GM23338 (cell line): Measurements from ENCODE around the gene LOC101059915.

Experiments used
- ATAC-seq: fragments of 200-7000 bp; cut with Tn5 transposase; 3 replicates; pipeline ENCODE4 v1.9.1; 2020
- DNase-seq: peaks from one replicate; pipeline ENCODE4 v3.0.0-alpha.2; 2015; ENCODE audit warnings: low spot score
- H2AFZ ChIP-seq: fragments of 200-600 bp; sonication (generic); 2 replicates; pipeline ENCODE4 v1.8.0; 2016; ENCODE audit warnings: antibody characterized with exemption, mild to moderate bottlenecking, moderate library complexity
- H3F3A ChIP-seq: fragments of 200-600 bp; sonication (generic); replicated peaks from 2 replicates; pipeline ENCODE4 v1.8.0; 2017; ENCODE audit warnings: antibody characterized with exemption, mixed run types, low read depth
- H3K27ac ChIP-seq: fragments of 200-600 bp; sonication (generic); 2 replicates; pipeline ENCODE4 v1.6.1; 2016; ENCODE audit warnings: low read depth
- H3K27me3 ChIP-seq: fragments of 200-600 bp; sonication (generic); 2 replicates; pipeline ENCODE4 v1.8.0; 2016; ENCODE audit warnings: mild to moderate bottlenecking, mixed run types, moderate library complexity; ENCODE audit not compliant: insufficient read depth
- H3K36me3 ChIP-seq: fragments of 200-600 bp; sonication (generic); 2 replicates; pipeline ENCODE4 v1.8.0; 2016; ENCODE audit warnings: mild to moderate bottlenecking; ENCODE audit not compliant: insufficient read depth
- H3K4me1 ChIP-seq: fragments of 200-600 bp; sonication (generic); 2 replicates; pipeline ENCODE4 v1.8.0; 2016; ENCODE audit warnings: mild to moderate bottlenecking, moderate library complexity; ENCODE audit not compliant: insufficient read depth
- H3K4me2 ChIP-seq: fragments of 200-600 bp; sonication (generic); 2 replicates; pipeline ENCODE4 v1.7.1; 2017; ENCODE audit warnings: mixed run types
- H3K4me3 ChIP-seq: fragments of 200-600 bp; sonication (generic); 2 replicates; pipeline ENCODE4 v1.6.1; 2016; ENCODE audit warnings: mixed run types
- H3K79me2 ChIP-seq: fragments of 200-600 bp; sonication (generic); replicated peaks from 2 replicates; pipeline ENCODE4 v1.8.0; 2017; ENCODE audit warnings: mild to moderate bottlenecking; ENCODE audit not compliant: insufficient read depth
- H3K9me2 ChIP-seq: fragments of 200-600 bp; sonication (generic); 2 replicates; pipeline ENCODE4 v1.8.0; 2017; ENCODE audit not compliant: insufficient read depth
- H4K20me1 ChIP-seq: fragments of 200-600 bp; sonication (generic); replicated peaks from 2 replicates; pipeline ENCODE4 v1.8.0; 2017; ENCODE audit warnings: mild to moderate bottlenecking; ENCODE audit not compliant: insufficient read depth
- H3K27ac Mint-ChIP-seq: 2 replicates; pipeline ENCODE4 v1.8.0; 2020; ENCODE audit warnings: inconsistent platforms, mild to moderate bottlenecking, moderate library complexity, mixed read lengths
- H3K27me3 Mint-ChIP-seq: 3 replicates; pipeline ENCODE4 v1.8.0; 2022; ENCODE audit warnings: low read depth, mild to moderate bottlenecking, moderate library complexity, mixed read lengths, inconsistent platforms; ENCODE audit not compliant: insufficient read depth, poor library complexity
- H3K36me3 Mint-ChIP-seq: 3 replicates; pipeline ENCODE4 v1.8.0; 2021; ENCODE audit warnings: low read depth, mild to moderate bottlenecking, inconsistent platforms, moderate library complexity, mixed read lengths
- H3K4me1 Mint-ChIP-seq: 3 replicates; pipeline ENCODE4 v1.8.0; 2020; ENCODE audit warnings: mild to moderate bottlenecking, inconsistent platforms, mixed read lengths
- H3K4me3 Mint-ChIP-seq: 3 replicates; pipeline ENCODE4 v1.8.0; 2021; ENCODE audit warnings: moderate library complexity, mild to moderate bottlenecking, inconsistent platforms, mixed read lengths
- H3K9me3 Mint-ChIP-seq: 3 replicates; pipeline ENCODE4 v1.8.0; 2020; ENCODE audit warnings: moderate library complexity, mild to moderate bottlenecking, inconsistent platforms, mixed read lengths
- EZH2 ChIP-seq: fragments of 200-600 bp; sonication (generic); IDR thresholded peaks from one replicate; pipeline ENCODE4 v1.8.0; 2017; ENCODE audit warnings: antibody characterized with exemption, mild to moderate bottlenecking, low read depth; ENCODE audit not compliant: unreplicated experiment
- EZH2phosphoT487 ChIP-seq: fragments of 200-600 bp; sonication (generic); IDR thresholded peaks from one replicate; pipeline ENCODE4 v1.8.1; 2018; ENCODE audit warnings: antibody characterized with exemption; ENCODE audit not compliant: unreplicated experiment
- JUNB ChIP-seq: IDR thresholded peaks from one replicate; pipeline ENCODE4 v1.6.1; 2016; ENCODE audit warnings: antibody characterized with exemption; ENCODE audit not compliant: unreplicated experiment
- NANOG ChIP-seq: IDR thresholded peaks from 2 replicates; pipeline ENCODE4 v1.6.1; 2016; ENCODE audit warnings: antibody characterized with exemption, borderline replicate concordance
- POLR2AphosphoS5 ChIP-seq: IDR thresholded peaks from 2 replicates; pipeline ENCODE4 v1.6.1; 2016; ENCODE audit warnings: antibody characterized with exemption, low read depth
- STAT1 ChIP-seq: IDR thresholded peaks from one replicate; pipeline ENCODE4 v1.6.1; 2016; ENCODE audit warnings: antibody characterized with exemption; ENCODE audit not compliant: unreplicated experiment
- ZNF462 ChIP-seq: fragments of 250-450 bp; sonication (Bioruptor Pico); IDR thresholded peaks from 2 replicates; pipeline ENCODE4 v1.5.0; 2020; ENCODE audit warnings: mild to moderate bottlenecking, moderate library complexity
- TF ChIP-seq, protein P1 (sequence below): IDR thresholded peaks from 2 replicates; pipeline ENCODE4 v1.6.1; 2016; ENCODE audit warnings: antibody characterized with exemption

LOC101059915 gene

GRCh38 chrX:71637253-71637618 lies 30.1 kb upstream of the LOC101059915 start (continued):
- TF ChIP-seq JUNB (no peak), EZH2 (no peak), EZH2phosphoT487 (no peak), ZNF462 (CRISPR knock-in tag) (no peak), STAT1 (no peak)

GRCh38 chrX:71637848-71638247 lies 29.5 kb upstream of the LOC101059915 start:
- Mint-ChIP-seq H3K9me3 (no peaks in the 10 kb centered on the region), H3K36me3 (no peaks in the 10 kb centered on the region), H3K4me1 (no peaks in the 10 kb centered on the region), H3K27ac (no peak overlapping the region), H3K4me3 (no peak overlapping the region), H3K27me3 (peaks cover 2% of the 10 kb centered on the region)
- DNase-seq (no peak), ATAC-seq (no peak)
- Histone ChIP-seq H4K20me1 (no peaks in the 10 kb centered on the region), H3K4me3 (no peak overlapping the region), H3K4me2 (no peak overlapping the region), H3K79me2 (no peaks in the 10 kb centered on the region), H3F3A (no peaks in the 10 kb centered on the region), H3K27me3 (no peaks in the 10 kb centered on the region), H3K27ac (no peak overlapping the region), H2AFZ (no peak overlapping the region), H3K36me3 (no peaks in the 10 kb centered on the region), H3K4me1 (no peaks in the 10 kb centered on the region), H3K9me2 (no peaks in the 10 kb centered on the region)
- TF ChIP-seq, protein P1, sequence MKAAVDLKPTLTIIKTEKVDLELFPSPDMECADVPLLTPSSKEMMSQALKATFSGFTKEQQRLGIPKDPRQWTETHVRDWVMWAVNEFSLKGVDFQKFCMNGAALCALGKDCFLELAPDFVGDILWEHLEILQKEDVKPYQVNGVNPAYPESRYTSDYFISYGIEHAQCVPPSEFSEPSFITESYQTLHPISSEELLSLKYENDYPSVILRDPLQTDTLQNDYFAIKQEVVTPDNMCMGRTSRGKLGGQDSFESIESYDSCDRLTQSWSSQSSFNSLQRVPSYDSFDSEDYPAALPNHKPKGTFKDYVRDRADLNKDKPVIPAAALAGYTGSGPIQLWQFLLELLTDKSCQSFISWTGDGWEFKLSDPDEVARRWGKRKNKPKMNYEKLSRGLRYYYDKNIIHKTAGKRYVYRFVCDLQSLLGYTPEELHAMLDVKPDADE: no peak
- TF ChIP-seq NANOG (no peak), EZH2phosphoT487 (no peak), POLR2AphosphoS5 (no peak)
